Measurements from ENCODE around the gene STYX.

STYX gene

GRCh38 chr14:52786887-52787286 is 56.9 kb downstream of the STYX start:
- no peak for DNase-seq (ENCODE audit: low read depth, low spot score)
- Histone ChIP-seq H3K36me3 (ENCODE audit: control insufficient read depth, insufficient read depth, low read length) (no peaks in the 10 kb centered on the region), H3K4me1 (ENCODE audit: control insufficient read depth, insufficient read depth, low read length) (no peaks in the 10 kb centered on the region; the same call in 1 of the 2 replicates), H3K27me3 (ENCODE audit: control insufficient read depth, insufficient read depth, low read length) (no peaks in the 10 kb centered on the region), H3K9me3 (ENCODE audit: control insufficient read depth, insufficient read depth, low read length) (no peaks in the 10 kb centered on the region), H3K27ac (ENCODE audit: low read length) (no peak overlapping the region), H3K4me3 (ENCODE audit: low read length) (no peak overlapping the region)

- Histone ChIP-seq H3K4me3 (ENCODE audit: low read length) (no peak overlapping the region), H3K4me1 (ENCODE audit: control insufficient read depth, insufficient read depth, low read length) (peaks cover 1% of the 10 kb centered on the region; the same call in 1 of the 2 replicates), H3K9me3 (ENCODE audit: control insufficient read depth, insufficient read depth, low read length) (no peaks in the 10 kb centered on the region), H3K27ac (ENCODE audit: low read length) (no peak overlapping the region), H3K27me3 (ENCODE audit: control insufficient read depth, insufficient read depth, low read length) (no peaks in the 10 kb centered on the region), H3K36me3 (ENCODE audit: control insufficient read depth, insufficient read depth, low read length) (no peaks in the 10 kb centered on the region)
- WGBS (ENCODE audit: insufficient coverage, insufficient read length): no CpG with 5 or more reads among the region's 2 CpGs
- DNase-seq (ENCODE audit: low read depth, low spot score): no peak
Measured at GRCh38 chr14:52789118-52789517, 59.2 kb downstream of the STYX start.

GRCh38 chr14:52790011-52790755 is 60.2 kb downstream of the STYX start:
- no CpG with 5 or more reads among the region's 18 CpGs for WGBS (ENCODE audit: insufficient coverage, insufficient read length)
- no peaks in the 10 kb centered on the region for H3K9me3 ChIP-seq (ENCODE audit: control insufficient read depth, insufficient read depth, low read length)
- H3K36me3 ChIP-seq (ENCODE audit: control insufficient read depth, insufficient read depth, low read length): no peaks in the 10 kb centered on the region
- no peak for DNase-seq (ENCODE audit: low read depth, low spot score)
- H3K4me3 ChIP-seq (ENCODE audit: low read length): peak overlapping the region; percentile 71; the same call in 1 of the 2 replicates
- no peak overlapping the region for H3K27ac ChIP-seq (ENCODE audit: low read length)
- H3K4me1 ChIP-seq (ENCODE audit: control insufficient read depth, insufficient read depth, low read length): peaks cover 1% of the 10 kb centered on the region; the same call in 1 of the 2 replicates
- H3K27me3 ChIP-seq (ENCODE audit: control insufficient read depth, insufficient read depth, low read length): no peaks in the 10 kb centered on the region

- Histone ChIP-seq H3K9me3 (ENCODE audit: control insufficient read depth, insufficient read depth, low read length) (no peaks in the 10 kb centered on the region), H3K27me3 (ENCODE audit: control insufficient read depth, insufficient read depth, low read length) (no peaks in the 10 kb centered on the region), H3K27ac (ENCODE audit: low read length) (no peak overlapping the region), H3K36me3 (ENCODE audit: control insufficient read depth, insufficient read depth, low read length) (no peaks in the 10 kb centered on the region), H3K4me1 (ENCODE audit: control insufficient read depth, insufficient read depth, low read length) (peaks cover 1% of the 10 kb centered on the region; the same call in 1 of the 2 replicates), H3K4me3 (ENCODE audit: low read length) (peak overlapping the region; percentile 71)
- no CpG with 5 or more reads among the region's 26 CpGs for WGBS (ENCODE audit: insufficient coverage, insufficient read length)
- no peak for DNase-seq (ENCODE audit: low read depth, low spot score)
Measured at GRCh38 chr14:52790756-52791222, 60.8 kb downstream of the STYX start.

- Histone ChIP-seq H3K9me3 (ENCODE audit: control insufficient read depth, insufficient read depth, low read length) (no peaks in the 10 kb centered on the region), H3K27me3 (ENCODE audit: control insufficient read depth, insufficient read depth, low read length) (no peaks in the 10 kb centered on the region), H3K27ac (ENCODE audit: low read length) (no peak within 1 kb of the TSS), H3K4me3 (ENCODE audit: low read length) (peak within 1 kb of the TSS; percentile 71), H3K4me1 (ENCODE audit: control insufficient read depth, insufficient read depth, low read length) (peaks cover 1% of the 10 kb centered on the region; the same call in 1 of the 2 replicates), H3K36me3 (ENCODE audit: control insufficient read depth, insufficient read depth, low read length) (no peaks in the 10 kb centered on the region)
- WGBS (ENCODE audit: insufficient coverage, insufficient read length): no CpG with 5 or more reads among the region's 74 CpGs
- DNase-seq (ENCODE audit: low read depth, low spot score): peak; percentile 76
Measured at GRCh38 chr14:52791223-52792096, 61.5 kb downstream of the STYX start, which contains the start of gene GNPNAT1. GNPNAT1 (minus strand) TSS chr14:52791607; CDS start chr14:52784650, 6,957 bp downstream.

- no peaks in the 10 kb centered on the region for H3K27me3 ChIP-seq (ENCODE audit: control insufficient read depth, insufficient read depth, low read length)
- no CpG with 5 or more reads among the region's 7 CpGs for WGBS (ENCODE audit: insufficient coverage, insufficient read length)
- no peaks in the 10 kb centered on the region for H3K36me3 ChIP-seq (ENCODE audit: control insufficient read depth, insufficient read depth, low read length)
- H3K4me1 ChIP-seq (ENCODE audit: control insufficient read depth, insufficient read depth, low read length): peaks cover 1% of the 10 kb centered on the region; the same call in 1 of the 2 replicates
- H3K9me3 ChIP-seq (ENCODE audit: control insufficient read depth, insufficient read depth, low read length): no peaks in the 10 kb centered on the region
- peak overlapping the region; percentile 14; the same call in 1 of the 2 replicates for H3K4me3 ChIP-seq (ENCODE audit: low read length)
- no peak overlapping the region for H3K27ac ChIP-seq (ENCODE audit: low read length)
- no peak for DNase-seq (ENCODE audit: low read depth, low spot score)
Measured at GRCh38 chr14:52792097-52792415, 62.1 kb downstream of the STYX start.

GRCh38 chr14:52793061-52793460 is 63.1 kb downstream of the STYX start:
- Histone ChIP-seq H3K4me1 (ENCODE audit: control insufficient read depth, insufficient read depth, low read length) (peaks cover 1% of the 10 kb centered on the region; the same call in 1 of the 2 replicates), H3K36me3 (ENCODE audit: control insufficient read depth, insufficient read depth, low read length) (no peaks in the 10 kb centered on the region), H3K4me3 (ENCODE audit: low read length) (no peak overlapping the region), H3K27me3 (ENCODE audit: control insufficient read depth, insufficient read depth, low read length) (no peaks in the 10 kb centered on the region), H3K9me3 (ENCODE audit: control insufficient read depth, insufficient read depth, low read length) (no peaks in the 10 kb centered on the region), H3K27ac (ENCODE audit: low read length) (no peak overlapping the region)
- no CpG with 5 or more reads among the region's 2 CpGs for WGBS (ENCODE audit: insufficient coverage, insufficient read length)
- no peak for DNase-seq (ENCODE audit: low read depth, low spot score)

GRCh38 chr14:52797653-52798052 is 67.7 kb downstream of the STYX start:
- no peak overlapping the region for H3K27ac ChIP-seq (ENCODE audit: low read length)
- DNase-seq (ENCODE audit: low read depth, low spot score): no peak
- H3K4me3 ChIP-seq (ENCODE audit: low read length): no peak overlapping the region
- H3K36me3 ChIP-seq (ENCODE audit: control insufficient read depth, insufficient read depth, low read length): no peaks in the 10 kb centered on the region
- no peaks in the 10 kb centered on the region for H3K27me3 ChIP-seq (ENCODE audit: control insufficient read depth, insufficient read depth, low read length)
- H3K9me3 ChIP-seq (ENCODE audit: control insufficient read depth, insufficient read depth, low read length): no peaks in the 10 kb centered on the region
- WGBS (ENCODE audit: insufficient coverage, insufficient read length): no CpG with 5 or more reads among the region's 3 CpGs
- H3K4me1 ChIP-seq (ENCODE audit: control insufficient read depth, insufficient read depth, low read length): no peaks in the 10 kb centered on the region

GRCh38 chr14:52798826-52799225 is 68.9 kb downstream of the STYX start:
- DNase-seq (ENCODE audit: low read depth, low spot score): no peak
- Histone ChIP-seq H3K4me3 (ENCODE audit: low read length) (no peak overlapping the region), H3K9me3 (ENCODE audit: control insufficient read depth, insufficient read depth, low read length) (no peaks in the 10 kb centered on the region), H3K27me3 (ENCODE audit: control insufficient read depth, insufficient read depth, low read length) (no peaks in the 10 kb centered on the region), H3K36me3 (ENCODE audit: control insufficient read depth, insufficient read depth, low read length) (no peaks in the 10 kb centered on the region), H3K4me1 (ENCODE audit: control insufficient read depth, insufficient read depth, low read length) (no peaks in the 10 kb centered on the region), H3K27ac (ENCODE audit: low read length) (no peak overlapping the region)
- WGBS (ENCODE audit: insufficient coverage, insufficient read length): no CpG with 5 or more reads among the region's 15 CpGs

- no peak for DNase-seq (ENCODE audit: low read depth, low spot score)
- Histone ChIP-seq H3K4me1 (ENCODE audit: control insufficient read depth, insufficient read depth, low read length) (no peaks in the 10 kb centered on the region), H3K36me3 (ENCODE audit: control insufficient read depth, insufficient read depth, low read length) (no peaks in the 10 kb centered on the region), H3K27ac (ENCODE audit: low read length) (no peak overlapping the region), H3K27me3 (ENCODE audit: control insufficient read depth, insufficient read depth, low read length) (no peaks in the 10 kb centered on the region), H3K4me3 (ENCODE audit: low read length) (no peak overlapping the region), H3K9me3 (ENCODE audit: control insufficient read depth, insufficient read depth, low read length) (no peaks in the 10 kb centered on the region)
- no CpG with 5 or more reads among the region's 5 CpGs for WGBS (ENCODE audit: insufficient coverage, insufficient read length)
Measured at GRCh38 chr14:52801014-52801712, 71.2 kb downstream of the STYX start.

All from iPS DF 6.9 (cell line).